Mesodermal cell (in vitro differentiated cells): ENCODE data around the gene AAK1.

Experiments
- H3K27ac ChIP-seq: 2 replicates; pipeline ENCODE4 v1.7.0; 2013; ENCODE audit warnings: mild to moderate bottlenecking, low read depth, low read length, moderate library complexity; ENCODE audit not compliant: severe bottlenecking
- H3K36me3 ChIP-seq: 2 replicates; pipeline ENCODE4 v1.7.1; 2013; ENCODE audit warnings: mild to moderate bottlenecking, low read length, moderate library complexity; ENCODE audit not compliant: control insufficient read depth, insufficient read depth
- H3K4me1 ChIP-seq: one replicate; pipeline ENCODE4 v1.7.1; 2013; ENCODE audit warnings: mild to moderate bottlenecking, low read length; ENCODE audit not compliant: insufficient read depth, control insufficient read depth, poor library complexity, severe bottlenecking
- H3K4me3 ChIP-seq: 2 replicates; pipeline ENCODE4 v1.7.0; 2013; ENCODE audit warnings: low read length, control low read depth, mild to moderate bottlenecking; ENCODE audit not compliant: insufficient read depth, poor library complexity, severe bottlenecking; ENCODE audit errors: extremely low read depth
- H3K9me3 ChIP-seq: 2 replicates; pipeline ENCODE4 v1.7.1; 2013; ENCODE audit warnings: mild to moderate bottlenecking, low read length, moderate library complexity; ENCODE audit not compliant: control insufficient read depth
- WGBS, 2 experiments: methylation state at CpG; one replicate each; pipeline ENCODE4 v1.1.5; 2013; ENCODE audit warnings: missing lambda C conversion rate in 2 of 2; ENCODE audit not compliant: insufficient coverage in 2 of 2; 5-methylcytosine and 5-hydroxymethylcytosine counted together

The AAK1 gene

GRCh38 chr2:69481421-69481820 lies 162.1 kb downstream of the AAK1 start:
- H3K9me3 ChIP-seq = no peaks in the 10 kb centered on the region
- H3K4me3 ChIP-seq = no peak overlapping the region
- WGBS, 2 experiments = 86 to 100% methylated on average over 1 of the region's 1 CpG
- no peaks in the 10 kb centered on the region for H3K4me1 ChIP-seq
- peaks cover 35% of the 10 kb centered on the region for H3K36me3 ChIP-seq
- H3K27ac ChIP-seq = no peak overlapping the region

DNA sequence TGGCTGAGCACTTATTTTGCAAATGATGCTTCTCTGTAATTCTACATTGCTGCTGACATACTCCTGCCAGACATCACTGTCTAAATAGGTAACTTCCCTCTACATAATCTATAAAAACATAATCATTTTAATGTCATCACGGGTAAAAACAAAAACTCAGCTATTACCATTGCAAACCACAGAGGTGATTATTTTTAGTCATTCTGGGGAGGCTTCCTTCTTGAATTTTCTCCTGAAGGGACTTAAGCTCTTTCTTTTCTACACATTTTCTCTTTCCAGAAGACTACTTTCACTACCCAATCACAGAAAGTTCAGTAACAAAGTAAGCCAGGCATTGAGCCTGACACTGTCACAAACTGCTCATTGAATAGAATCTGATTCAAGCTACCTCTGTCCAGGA lies 165.9 kb downstream of the AAK1 start:
- no CpG with 5 or more reads among the region's 1 CpG for WGBS, 2 experiments
- H3K27ac ChIP-seq = no peak overlapping the region
- no peak overlapping the region for H3K4me3 ChIP-seq
- peaks cover 44% of the 10 kb centered on the region for H3K36me3 ChIP-seq
- no peaks in the 10 kb centered on the region for H3K9me3 ChIP-seq
- H3K4me1 ChIP-seq = no peaks in the 10 kb centered on the region

GRCh38 chr2:69474688-69475087 lies 168.9 kb downstream of the AAK1 start:
- Histone ChIP-seq H3K4me3 (no peak overlapping the region), H3K27ac (no peak overlapping the region), H3K9me3 (no peaks in the 10 kb centered on the region), H3K36me3 (peaks cover 34% of the 10 kb centered on the region), H3K4me1 (no peaks in the 10 kb centered on the region)
- WGBS, 2 experiments = no CpG with 5 or more reads among the region's 2 CpGs

DNA sequence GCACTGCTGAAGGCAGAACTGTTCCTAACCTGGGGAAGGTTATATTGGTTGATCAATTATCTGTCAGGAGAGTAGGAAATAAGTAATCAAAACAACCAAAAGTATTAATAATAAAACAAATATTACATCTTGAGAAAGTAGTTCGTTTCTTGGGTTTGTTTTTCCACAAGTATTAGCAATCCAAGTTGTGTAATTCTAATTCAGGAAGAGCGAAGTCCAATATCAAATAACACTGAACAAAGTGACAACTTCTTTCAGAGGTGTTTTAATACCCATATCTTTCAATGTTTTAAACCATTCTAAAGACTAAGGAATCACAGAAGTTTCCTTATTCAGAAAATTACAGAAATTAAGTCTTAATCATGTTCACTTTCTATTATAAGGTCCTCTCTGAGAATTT lies 171.7 kb downstream of the AAK1 start:
- peaks cover 22% of the 10 kb centered on the region for H3K36me3 ChIP-seq
- no peaks in the 10 kb centered on the region for H3K4me1 ChIP-seq
- H3K27ac ChIP-seq = no peak overlapping the region
- no peak overlapping the region for H3K4me3 ChIP-seq
- H3K9me3 ChIP-seq = no peaks in the 10 kb centered on the region
- WGBS, 2 experiments = no CpG with 5 or more reads among the region's 2 CpGs

DNA sequence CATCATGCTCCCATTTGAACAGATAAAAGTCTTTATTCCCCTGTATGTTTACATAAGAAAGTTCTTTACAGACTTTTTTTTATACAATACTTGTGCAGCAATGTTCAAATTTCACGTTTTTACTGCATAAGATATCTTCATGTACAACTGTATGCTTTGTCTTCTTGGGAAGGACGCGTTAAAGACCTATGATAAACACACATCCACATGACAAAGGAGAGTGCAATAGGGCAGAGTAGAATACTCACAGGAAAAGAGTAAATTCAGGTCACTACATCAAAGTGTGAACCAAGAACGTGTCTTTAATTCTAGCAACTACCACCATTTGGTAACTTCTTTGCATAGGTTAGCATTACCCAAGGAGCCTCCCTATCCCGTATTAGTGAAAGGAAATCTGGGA lies 172.6 kb downstream of the AAK1 start:
- H3K4me1 ChIP-seq = no peaks in the 10 kb centered on the region
- H3K36me3 ChIP-seq = peaks cover 25% of the 10 kb centered on the region
- H3K27ac ChIP-seq = no peak overlapping the region
- no peaks in the 10 kb centered on the region for H3K9me3 ChIP-seq
- no CpG with 5 or more reads among the region's 5 CpGs for WGBS, 2 experiments
- no peak overlapping the region for H3K4me3 ChIP-seq

DNA sequence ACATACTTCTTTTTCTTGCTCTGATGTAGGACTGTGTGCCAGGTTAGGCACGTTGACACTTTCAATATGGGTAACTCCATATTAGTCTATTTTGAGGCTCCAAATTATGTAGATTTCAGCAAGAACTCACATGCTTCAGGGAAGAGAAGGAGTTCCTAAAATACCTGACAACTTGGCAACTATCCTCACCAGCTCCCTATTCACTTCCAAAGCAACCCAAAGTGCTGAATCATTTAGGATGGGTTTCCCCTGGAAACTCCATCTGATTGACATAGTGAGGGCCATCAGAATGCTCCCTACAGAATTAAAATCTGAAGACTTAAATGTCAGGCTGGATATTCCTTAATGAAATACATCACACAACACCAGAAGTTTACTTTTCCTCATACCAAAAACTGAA lies 173.8 kb downstream of the AAK1 start:
- no peaks in the 10 kb centered on the region for H3K4me1 ChIP-seq
- no peak overlapping the region for H3K4me3 ChIP-seq
- no peak overlapping the region for H3K27ac ChIP-seq
- 75% methylated on average over 1 of the region's 1 CpG; no CpG with 5 or more reads in 1 of the 2 experiments for WGBS, 2 experiments
- H3K36me3 ChIP-seq = peaks cover 25% of the 10 kb centered on the region
- no peaks in the 10 kb centered on the region for H3K9me3 ChIP-seq

- WGBS, 2 experiments = 90 to 95% methylated on average over 2 of the region's 3 CpGs
- no peak overlapping the region for H3K27ac ChIP-seq
These were observed 174.2 kb downstream of the AAK1 start for GRCh38 chr2:69469375-69469774.

GRCh38 chr2:69466728-69467127 lies 176.8 kb downstream of the AAK1 start:
- H3K4me3 ChIP-seq = no peak overlapping the region
- no peak overlapping the region for H3K27ac ChIP-seq
- WGBS, 2 experiments = 94 to 98% methylated on average over 8 of the region's 8 CpGs
- no peaks in the 10 kb centered on the region for H3K9me3 ChIP-seq
- H3K4me1 ChIP-seq = no peaks in the 10 kb centered on the region
- H3K36me3 ChIP-seq = peaks cover 31% of the 10 kb centered on the region

More at GRCh38 chr2:69469375-69469774, 174.2 kb downstream of the AAK1 start:
- Histone ChIP-seq H3K9me3 (no peaks in the 10 kb centered on the region), H3K4me3 (no peak overlapping the region), H3K4me1 (no peaks in the 10 kb centered on the region), H3K36me3 (peaks cover 29% of the 10 kb centered on the region)

GRCh38 chr2:69465513-69466456 lies 177.8 kb downstream of the AAK1 start:
- Histone ChIP-seq H3K4me3 (no peak overlapping the region), H3K9me3 (no peaks in the 10 kb centered on the region)
- WGBS, 2 experiments = 93 to 98% methylated on average over 12 to 13 of the region's 14 CpGs

GRCh38 chr2:69464575-69464974 lies 179.0 kb downstream of the AAK1 start:
- 75 to 100% methylated on average over 2 to 3 of the region's 3 CpGs for WGBS, 2 experiments
- Histone ChIP-seq H3K9me3 (no peaks in the 10 kb centered on the region), H3K36me3 (peaks cover 31% of the 10 kb centered on the region), H3K27ac (no peak overlapping the region), H3K4me1 (no peaks in the 10 kb centered on the region), H3K4me3 (no peak overlapping the region)

More at GRCh38 chr2:69465513-69466456, 177.8 kb downstream of the AAK1 start:
- Histone ChIP-seq H3K36me3 (peaks cover 31% of the 10 kb centered on the region), H3K27ac (no peak overlapping the region), H3K4me1 (no peaks in the 10 kb centered on the region)

DNA sequence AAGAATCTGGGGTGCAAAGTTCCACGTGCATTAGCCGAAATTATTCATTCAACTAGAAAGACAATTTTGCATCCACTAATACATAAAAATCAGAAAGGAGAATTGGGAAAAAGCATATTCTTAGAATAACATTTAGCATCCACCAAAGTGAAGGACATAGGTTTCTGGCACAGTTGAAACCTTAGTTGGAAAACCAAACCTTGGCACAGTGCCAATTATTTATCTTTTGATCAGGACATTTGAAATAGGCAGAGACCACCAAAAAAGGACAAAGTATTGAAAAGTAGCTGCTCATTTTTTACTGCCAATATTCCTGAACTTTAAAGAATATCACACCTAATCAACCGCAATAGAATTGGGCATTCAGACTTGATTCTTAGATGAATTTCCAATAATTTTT lies 180.8 kb downstream of the AAK1 start:
- peaks cover 31% of the 10 kb centered on the region for H3K36me3 ChIP-seq
- H3K4me3 ChIP-seq = no peak overlapping the region
- no peaks in the 10 kb centered on the region for H3K4me1 ChIP-seq
- WGBS, 2 experiments = 100% methylated on average over 1 of the region's 3 CpGs; no CpG with 5 or more reads in 1 of the 2 experiments
- H3K27ac ChIP-seq = no peak overlapping the region
- H3K9me3 ChIP-seq = no peaks in the 10 kb centered on the region
